Calu3 (cell line): ENCODE measurements around the gene F2. TPM values are rescaled to one million over a fixed set of nuclear protein-coding genes. Genes with fewer than 3 reads are reported as not detected.

Experiments
- BruUV-seq: library from RNA; stranded (reverse); fragments of 400-500 nt; replicated peaks from 2 replicates; lab custom pipeline; 2021; lab: Mats Ljungman, UMichigan
- CTCF ChIA-PET: fragments of 300-600 bp; sonication (Branson Sonifier 250); formaldehyde crosslinking; loops from one replicate; lab custom pipeline; 2022; ENCODE audit warnings: antibody characterized with exemption; lab: Charles Lee
- DNase-seq: peaks from one replicate; pipeline ENCODE4 v3.0.0; 2022
- H3K27ac Mint-ChIP-seq: one replicate; pipeline ENCODE4 v1.8.0; 2022; ENCODE audit warnings: mixed read lengths; ENCODE audit not compliant: unreplicated experiment
- H3K27me3 Mint-ChIP-seq: one replicate; pipeline ENCODE4 v1.8.0; 2022; ENCODE audit warnings: mixed read lengths; ENCODE audit not compliant: unreplicated experiment
- H3K36me3 Mint-ChIP-seq: one replicate; pipeline ENCODE4 v1.8.0; 2022; ENCODE audit warnings: mild to moderate bottlenecking, moderate library complexity, mixed read lengths; ENCODE audit not compliant: insufficient read depth, unreplicated experiment
- H3K4me1 Mint-ChIP-seq: one replicate; pipeline ENCODE4 v1.8.0; 2022; ENCODE audit warnings: mild to moderate bottlenecking, low read depth, mixed read lengths; ENCODE audit not compliant: unreplicated experiment
- H3K4me3 Mint-ChIP-seq: one replicate; pipeline ENCODE4 v1.8.0; 2022; ENCODE audit warnings: mild to moderate bottlenecking, low read depth, moderate library complexity, mixed read lengths; ENCODE audit not compliant: unreplicated experiment
- H3K9me3 Mint-ChIP-seq: one replicate; pipeline ENCODE4 v1.8.0; 2022; ENCODE audit warnings: low read depth, mixed read lengths; ENCODE audit not compliant: unreplicated experiment
- CTCF ChIP-seq: fragments of 200-600 bp; IDR thresholded peaks from one replicate; pipeline ENCODE4 v1.8.0; 2022; ENCODE audit warnings: antibody characterized with exemption; ENCODE audit not compliant: unreplicated experiment
- intact Hi-C: fragments of 100-400 bp; cut with micrococcal nuclease; formaldehyde crosslinking; loops from one replicate; pipeline ENCODE4 v1.10.0; 2022; ENCODE audit not compliant: unreplicated experiment
- total RNA-seq: library from RNA; stranded (reverse); gene quantifications from 2 replicates; pipeline ENCODE4 v1.2.3, GENCODE V29; 2022

Gene F2
- total RNA-seq, 1 experiment from 2014 or later: not detected

GRCh38 chr11:46673713-46674462, 45.1 kb upstream of the F2 start:
- TF ChIP-seq CTCF: no peak
- CTCF ChIA-PET: no interaction called here
- no TSS peak for BruUV-seq
- no peak for DNase-seq
- Mint-ChIP-seq H3K4me1 (no peaks in the 10 kb centered on the region), H3K4me3 (no peak overlapping the region), H3K36me3 (peaks cover 40% of the 10 kb centered on the region), H3K27ac (no peak overlapping the region), H3K27me3 (no peaks in the 10 kb centered on the region), H3K9me3 (no peaks in the 10 kb centered on the region)
- intact Hi-C loops: no loop called here

- Mint-ChIP-seq H3K27ac (no peak overlapping the region), H3K36me3 (peaks cover 42% of the 10 kb centered on the region), H3K4me3 (no peak overlapping the region), H3K9me3 (no peaks in the 10 kb centered on the region), H3K4me1 (no peaks in the 10 kb centered on the region), H3K27me3 (no peaks in the 10 kb centered on the region)
- no TSS peak for BruUV-seq
- no peak for TF ChIP-seq CTCF
- no peak for DNase-seq
- intact Hi-C loops: no loop called here
- CTCF ChIA-PET: interaction anchor here (1.1 kb wide), 1 partner anchor 19 kb away, joined by 4 read pairs; no protein-coding TSS in a partner anchor
Observed at GRCh38 chr11:46674463-46675287, 44.3 kb upstream of the F2 start.

- H3K36me3 Mint-ChIP-seq: peaks cover 41% of the 10 kb centered on the region
- CTCF ChIA-PET: interaction anchor here (1.1 kb wide), 1 partner anchor 18 kb away, joined by 4 read pairs; no protein-coding TSS in a partner anchor
- H3K4me3 Mint-ChIP-seq: no peak overlapping the region
- no peaks in the 10 kb centered on the region for H3K9me3 Mint-ChIP-seq
- TF ChIP-seq CTCF: no peak
- no TSS peak for BruUV-seq
- H3K27me3 Mint-ChIP-seq: no peaks in the 10 kb centered on the region
- no peaks in the 10 kb centered on the region for H3K4me1 Mint-ChIP-seq
- no peak for DNase-seq
- no peak overlapping the region for H3K27ac Mint-ChIP-seq
- intact Hi-C loops: no loop called here
Observed at GRCh38 chr11:46675288-46675851, 43.6 kb upstream of the F2 start.

- CTCF ChIA-PET: interaction anchor here (0.6 kb wide), 1 partner anchor 9 kb away, joined by 3 read pairs; no protein-coding TSS in a partner anchor
- intact Hi-C loops: no loop called here
- no TSS peak for BruUV-seq
- Mint-ChIP-seq H3K27ac (no peak overlapping the region), H3K4me3 (no peak overlapping the region), H3K27me3 (no peaks in the 10 kb centered on the region), H3K4me1 (no peaks in the 10 kb centered on the region), H3K9me3 (no peaks in the 10 kb centered on the region), H3K36me3 (peaks cover 46% of the 10 kb centered on the region)
- no peak for TF ChIP-seq CTCF
- DNase-seq: no peak
Observed at GRCh38 chr11:46675949-46676348, 43.1 kb upstream of the F2 start.
